Thymus (tissue), 11 donors: ENCODE results near the gene RPL13A. TPM values are rescaled to one million over a fixed set of nuclear protein-coding genes. Genes with fewer than 3 reads are reported as not detected.
"Not testable (repeated sequence)": the region's sequence is repeated elsewhere in the genome, so short reads cannot be mapped to it uniquely, and the experiment has no call there.

Experiments
- DNase-seq, 9 donors: peaks; one replicate each; pipeline ENCODE4 v3.0.0-alpha.2; 2013; ENCODE audit warnings: low spot score in 9 of 9, low read depth in 6 of 9, missing footprints in 1 of 9
- H3K27ac ChIP-seq, 2 donors: one replicate each; pipeline ENCODE4 v1.5.1; 2013; ENCODE audit warnings: control low read depth in 1 of 2, low read depth in 1 of 2, low read length in 1 of 2, mild to moderate bottlenecking in 1 of 2, moderate library complexity in 1 of 2
- H3K27me3 ChIP-seq, 2 donors: one replicate each; pipeline ENCODE4 v1.5.1; 2013; ENCODE audit warnings: low read length in 1 of 2; ENCODE audit not compliant: control insufficient read depth in 2 of 2, insufficient read depth in 1 of 2
- H3K36me3 ChIP-seq, 2 donors: one replicate each; pipeline ENCODE4 v1.5.1; 2013; ENCODE audit warnings: low read length in 1 of 2, mild to moderate bottlenecking in 1 of 2, moderate library complexity in 1 of 2; ENCODE audit not compliant: control insufficient read depth in 2 of 2, insufficient read depth in 2 of 2
- H3K4me1 ChIP-seq, 2 donors: one replicate each; pipeline ENCODE4 v1.5.1; 2013; ENCODE audit warnings: low read length in 2 of 2; ENCODE audit not compliant: control insufficient read depth in 2 of 2, insufficient read depth in 2 of 2
- H3K4me3 ChIP-seq, 2 donors: one replicate each; pipeline ENCODE4 v1.5.1; 2013; ENCODE audit warnings: low read length in 2 of 2, control low read depth in 1 of 2, mild to moderate bottlenecking in 1 of 2
- H3K9me3 ChIP-seq, 2 donors: one replicate each; pipeline ENCODE4 v1.5.1; 2013; ENCODE audit warnings: low read length in 1 of 2, mild to moderate bottlenecking in 1 of 2; ENCODE audit not compliant: control insufficient read depth in 2 of 2, insufficient read depth in 1 of 2
- WGBS: extraction: QIAGEN DNeasy Blood & Tissue Kit; methylation state at CpG from one replicate; pipeline ENCODE4 v1.1.7; 2013; 5-methylcytosine and 5-hydroxymethylcytosine counted together
- polyA plus RNA-seq: library from polyadenylated mRNA; stranded (reverse); fragments of 200-250 nt; gene quantifications from one replicate; pipeline ENCODE4 v1.2.3, GENCODE V29; 2013
- total RNA-seq: library from RNA; stranded (reverse); fragments of 120-200 nt; gene quantifications from one replicate; pipeline ENCODE4 v1.2.4, GENCODE V29; 2013
- donor health status: healthy.

RPL13A gene
- total and polyA plus RNA-seq, 2 donors = 3,666 to 4,231 TPM

DNA sequence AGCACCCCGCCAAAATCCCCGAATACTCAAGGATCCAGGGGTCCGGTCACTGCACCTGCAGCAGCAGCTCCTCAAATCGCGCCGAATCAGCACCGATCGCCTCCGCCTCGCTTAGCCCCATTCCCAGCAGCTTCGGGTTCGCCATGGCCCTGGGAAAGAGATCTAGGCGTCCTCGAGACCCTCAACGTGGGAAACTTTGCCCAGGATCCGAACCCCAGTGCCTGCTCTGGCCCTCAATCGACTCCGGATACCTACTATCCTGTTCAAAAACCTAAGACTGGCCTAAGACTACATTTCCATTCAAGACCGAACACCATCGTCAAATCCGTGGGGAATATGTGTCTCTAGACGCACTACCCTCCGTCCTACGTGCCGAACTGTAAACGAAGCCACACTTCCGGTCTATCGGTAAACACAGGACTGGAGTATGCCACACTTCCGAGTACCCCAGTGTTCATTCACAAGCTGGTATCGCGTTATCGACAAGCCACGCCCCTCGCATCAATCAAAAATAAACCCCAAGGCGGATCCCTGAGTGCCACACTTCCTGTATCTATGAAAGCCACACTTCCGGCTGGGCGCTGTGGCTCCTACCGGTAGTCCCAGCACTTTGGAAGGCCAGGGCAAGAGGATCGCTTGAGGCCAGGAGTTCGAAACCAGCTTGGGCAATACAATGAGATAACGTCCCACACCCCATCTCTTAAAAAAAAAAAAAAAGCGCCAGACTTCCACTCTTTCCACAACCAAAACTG is 35.8 kb upstream of the RPL13A start, which contains the start of gene PIH1D1:
Gene PIH1D1, minus strand, starts transcription at position 385 of the 752 bp plus-strand sequence. Its CDS starts 240 bp downstream, at position 145.
- peak within 1 kb of the TSS; percentile 98 to 99 for H3K27ac ChIP-seq
- peak within 1 kb of the TSS; percentile 89 to 95 for H3K4me3 ChIP-seq
- DNase-seq = peak; percentile 95 to 100 (median 98)
- H3K27me3 ChIP-seq = no peaks in the 10 kb centered on the region
- peaks cover 0 to 12% of the 10 kb centered on the region in 2 donors for H3K9me3 ChIP-seq
- peaks cover 32 to 46% of the 10 kb centered on the region in 2 donors for H3K36me3 ChIP-seq
- 1% methylated on average over 42 of the region's 42 CpGs for WGBS
- H3K4me1 ChIP-seq = peaks cover 16 to 48% of the 10 kb centered on the region in 2 donors

DNA sequence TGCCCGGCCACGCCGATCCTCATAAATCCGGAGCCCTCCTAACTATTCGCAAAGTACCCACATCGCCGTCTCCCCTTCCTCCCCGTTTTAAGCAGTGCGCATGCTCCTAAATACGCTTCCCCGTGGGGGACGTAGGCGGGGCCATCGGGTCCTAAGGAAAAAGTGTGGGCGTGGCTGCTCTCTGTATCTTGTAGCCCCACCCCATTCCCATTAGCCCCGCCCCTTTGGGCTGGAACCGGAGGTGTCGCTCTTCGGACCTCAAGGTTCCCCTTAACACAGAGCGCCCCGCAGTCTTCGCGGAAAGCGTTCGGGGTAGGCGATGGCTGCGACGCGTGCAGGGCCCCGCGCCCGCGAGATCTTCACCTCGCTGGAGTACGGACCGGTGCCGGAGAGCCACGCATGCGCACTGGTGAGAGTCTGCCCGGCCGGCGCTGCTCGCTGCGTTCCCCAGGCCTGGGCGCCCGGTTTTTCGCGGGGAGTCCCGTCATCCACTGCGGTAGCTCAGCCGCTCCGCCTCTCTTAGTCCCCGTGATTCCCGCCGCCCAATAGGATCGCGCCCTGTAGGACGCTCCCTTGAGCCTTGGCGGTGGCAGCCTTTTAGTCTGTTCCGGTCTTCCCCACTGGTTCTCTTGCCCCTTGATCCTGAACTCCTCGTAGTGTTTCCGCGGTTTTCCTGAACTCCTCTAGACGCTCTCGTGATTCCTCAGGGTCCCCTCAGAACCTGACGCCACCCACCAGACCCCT is 34.2 kb upstream of the RPL13A start, which contains the start of gene ALDH16A1:
Gene ALDH16A1, plus strand, starts transcription at position 213 of the 744 bp plus-strand sequence. Its CDS starts 107 bp downstream, at position 320.
- H3K36me3 ChIP-seq = peaks cover 16 to 36% of the 10 kb centered on the region in 2 donors
- peaks cover 16 to 42% of the 10 kb centered on the region in 2 donors for H3K4me1 ChIP-seq
- peak; percentile 90 to 98 (median 96) for DNase-seq
- peak within 1 kb of the TSS; percentile 98 to 99 for H3K27ac ChIP-seq
- under 1% methylated on average over 66 of the region's 66 CpGs for WGBS
- peak within 1 kb of the TSS; percentile 80 to 89 for H3K4me3 ChIP-seq
- H3K9me3 ChIP-seq = peaks cover 0 to 12% of the 10 kb centered on the region in 2 donors
- H3K27me3 ChIP-seq = no peaks in the 10 kb centered on the region

DNA sequence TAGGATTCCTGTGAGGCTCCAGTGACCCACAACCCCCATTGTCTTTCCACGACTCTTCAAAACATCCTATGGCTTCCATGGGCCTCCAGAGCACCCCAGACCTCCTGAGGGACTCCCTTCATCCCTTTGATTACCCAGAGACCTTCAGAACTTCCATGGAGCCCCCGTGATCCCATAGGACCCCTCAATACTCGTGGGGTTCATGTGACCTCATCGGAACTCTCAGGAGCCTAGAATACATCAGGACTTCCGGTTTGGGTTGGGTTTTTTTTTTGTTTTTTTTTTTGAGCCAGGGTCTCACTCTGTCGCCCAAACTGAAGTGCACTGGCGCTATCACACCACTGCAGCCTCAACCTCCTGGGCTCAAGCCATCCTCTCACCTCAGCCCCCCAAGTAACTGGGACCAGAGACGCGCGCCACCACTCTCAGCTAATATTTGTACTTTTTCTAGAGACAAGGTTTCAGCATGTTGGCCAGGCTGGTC is 33.6 kb upstream of the RPL13A start:
- Histone ChIP-seq H3K9me3 (peaks cover 0 to 12% of the 10 kb centered on the region in 2 donors), H3K4me3 (peak overlapping the region; percentile 70 to 80), H3K27me3 (no peaks in the 10 kb centered on the region), H3K27ac (peak overlapping the region; percentile 94 to 98), H3K4me1 (peaks cover 16 to 37% of the 10 kb centered on the region in 2 donors), H3K36me3 (peaks cover 16 to 34% of the 10 kb centered on the region in 2 donors)
- WGBS = 39% methylated on average over 10 of the region's 10 CpGs
- DNase-seq = no peak

- H3K27ac ChIP-seq = no peak overlapping the region
- peaks cover 19 to 23% of the 10 kb centered on the region in 2 donors for H3K36me3 ChIP-seq
Measured at GRCh38 chr19:49455773-49456172, 31.6 kb upstream of the RPL13A start.

GRCh38 chr19:49456326-49456725 is 31.1 kb upstream of the RPL13A start:
- H3K27ac ChIP-seq = no peak overlapping the region
- H3K4me3 ChIP-seq = no peak overlapping the region
- WGBS = 95% methylated on average over 5 of the region's 5 CpGs
- H3K27me3 ChIP-seq = no peaks in the 10 kb centered on the region
- peaks cover 21 to 23% of the 10 kb centered on the region in 2 donors for H3K36me3 ChIP-seq
- H3K9me3 ChIP-seq = peaks cover 0 to 12% of the 10 kb centered on the region in 2 donors
- DNase-seq = no peak
- peaks cover 10 to 27% of the 10 kb centered on the region in 2 donors for H3K4me1 ChIP-seq

More at GRCh38 chr19:49455773-49456172, 31.6 kb upstream of the RPL13A start:
- Histone ChIP-seq H3K27me3 (no peaks in the 10 kb centered on the region), H3K4me3 (no peak overlapping the region), H3K4me1 (peaks cover 11 to 32% of the 10 kb centered on the region in 2 donors), H3K9me3 (peaks cover 0 to 12% of the 10 kb centered on the region in 2 donors)
- DNase-seq = no peak
- WGBS = 98% methylated on average over 5 of the region's 5 CpGs

DNA sequence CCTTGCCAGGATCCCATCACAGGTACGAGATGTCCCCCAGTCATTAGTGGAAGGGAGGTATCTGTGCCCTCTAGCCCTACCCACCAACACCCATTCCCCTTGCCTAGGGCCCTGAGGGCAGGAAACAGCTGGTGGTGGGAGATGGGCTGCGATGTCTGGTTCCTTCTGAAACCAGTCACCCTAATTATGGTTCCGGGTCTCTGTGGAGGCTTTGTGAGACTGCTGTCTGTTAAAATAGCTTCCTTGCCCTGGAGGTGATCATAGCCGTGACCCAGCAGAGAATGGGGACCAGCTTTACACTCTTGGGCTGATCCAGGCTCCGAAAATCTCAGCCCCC is 28.9 kb upstream of the RPL13A start:
- H3K27me3 ChIP-seq = no peaks in the 10 kb centered on the region
- 93% methylated on average over 5 of the region's 5 CpGs for WGBS
- no peak overlapping the region for H3K4me3 ChIP-seq
- DNase-seq = no peak
- H3K27ac ChIP-seq = no peak overlapping the region
- peaks cover 7 to 14% of the 10 kb centered on the region in 2 donors for H3K4me1 ChIP-seq
- peaks cover 0 to 3% of the 10 kb centered on the region in 2 donors for H3K9me3 ChIP-seq
- H3K36me3 ChIP-seq = peaks cover 26 to 30% of the 10 kb centered on the region in 2 donors

DNA sequence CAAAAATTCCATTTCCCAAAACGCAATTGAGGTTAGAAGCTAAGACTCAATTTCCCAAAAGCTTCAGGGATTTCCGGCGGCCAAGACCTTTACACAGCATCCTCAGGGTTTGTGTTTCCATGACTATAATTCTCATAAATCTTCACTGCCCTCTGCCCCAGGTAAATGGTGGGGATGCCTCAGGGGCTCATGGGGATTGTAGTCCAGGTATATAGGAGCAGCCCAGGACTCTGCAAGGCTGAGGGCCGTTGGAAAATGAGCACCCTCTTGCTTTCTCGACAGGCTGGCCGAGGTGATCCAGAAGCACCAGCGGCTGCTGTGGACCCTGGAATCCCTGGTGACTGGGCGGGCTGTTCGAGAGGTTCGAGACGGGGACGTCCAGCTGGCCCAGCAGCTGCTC is 28.0 kb upstream of the RPL13A start:
- no peaks in the 10 kb centered on the region for H3K27me3 ChIP-seq
- peaks cover 1 to 6% of the 10 kb centered on the region in 2 donors for H3K4me1 ChIP-seq
- H3K4me3 ChIP-seq = no peak overlapping the region
- H3K36me3 ChIP-seq = peaks cover 31 to 38% of the 10 kb centered on the region in 2 donors
- no peak for DNase-seq
- 99% methylated on average over 12 of the region's 12 CpGs for WGBS
- H3K27ac ChIP-seq = no peak overlapping the region
- no peaks in the 10 kb centered on the region for H3K9me3 ChIP-seq

DNA sequence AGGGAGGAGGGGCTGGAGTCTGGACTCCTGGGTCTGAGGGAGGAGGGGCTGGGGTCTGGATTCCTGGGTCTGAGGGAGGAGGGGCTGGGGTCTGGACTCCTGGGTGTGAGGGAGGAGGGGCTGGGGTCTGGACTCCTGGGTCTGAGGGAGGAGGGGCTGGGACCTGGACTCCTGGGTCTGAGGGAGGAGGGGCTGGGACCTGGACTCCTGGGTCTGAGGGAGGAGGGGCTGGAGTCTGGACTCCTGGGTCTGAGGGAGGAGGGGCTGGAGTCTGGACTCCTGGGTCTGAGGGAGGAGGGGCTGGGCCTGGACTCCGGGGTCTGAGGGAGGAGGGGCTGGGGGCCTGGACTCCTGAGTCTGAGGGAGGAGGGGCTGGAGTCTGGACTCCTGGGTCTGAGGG is 26.3 kb upstream of the RPL13A start:
- H3K4me1 ChIP-seq, H3K27me3 ChIP-seq, H3K9me3 ChIP-seq, DNase-seq, H3K27ac ChIP-seq, H3K4me3 ChIP-seq: not testable (repeated sequence)
- WGBS = 0% methylated on average over 1 of the region's 1 CpG
- H3K36me3 ChIP-seq = peaks cover 40 to 54% of the 10 kb centered on the region in 2 donors
